Measurements from ENCODE around the gene POLR1A. TPM values are rescaled to one million over a fixed set of nuclear protein-coding genes. Genes with fewer than 3 reads are reported as not detected.

Gene POLR1A
- total RNA-seq, 1 donor from 2014 or later: 54.5 TPM

- no peaks in the 10 kb centered on the region for H3K27me3 Mint-ChIP-seq (ENCODE audit: low read depth)
- H3K9me3 Mint-ChIP-seq: peaks cover 16% of the 10 kb centered on the region
- DNase-seq (ENCODE audit: low spot score): no peak
- peaks cover 56% of the 10 kb centered on the region for H3K4me1 Mint-ChIP-seq (ENCODE audit: low read depth)
- H3K36me3 Mint-ChIP-seq (ENCODE audit: low read depth): peaks cover 11% of the 10 kb centered on the region
- H3K4me3 Mint-ChIP-seq (ENCODE audit: low read depth): no peak overlapping the region
- intact Hi-C loops (cut with micrococcal nuclease): no loop called here
- peak overlapping the region; percentile 65 for H3K27ac Mint-ChIP-seq
These were observed 104.8 kb downstream of the POLR1A start for GRCh38 chr2:86000938-86001312.

GRCh38 chr2:86000131-86000937 is 105.4 kb downstream of the POLR1A start:
- peak overlapping the region; percentile 25 for H3K27ac Mint-ChIP-seq
- peak overlapping the region; percentile 24 for H3K4me3 Mint-ChIP-seq (ENCODE audit: low read depth)

GRCh38 chr2:85999061-85999831 is 106.4 kb downstream of the POLR1A start:
- DNase-seq (ENCODE audit: low spot score): peak; percentile 58
- H3K9me3 Mint-ChIP-seq: peaks cover 4% of the 10 kb centered on the region
- intact Hi-C loops (cut with micrococcal nuclease): loop anchor here (1.0 to 10.0 kb wide), 2 partner anchors 39 to 144 kb away; no protein-coding TSS in a partner anchor
- peak overlapping the region; percentile 77 for H3K27ac Mint-ChIP-seq
- H3K4me3 Mint-ChIP-seq (ENCODE audit: low read depth): peak overlapping the region; percentile 20
- peaks cover 3% of the 10 kb centered on the region for H3K36me3 Mint-ChIP-seq (ENCODE audit: low read depth)
- no peaks in the 10 kb centered on the region for H3K27me3 Mint-ChIP-seq (ENCODE audit: low read depth)
- H3K4me1 Mint-ChIP-seq (ENCODE audit: low read depth): peaks cover 68% of the 10 kb centered on the region

More at GRCh38 chr2:86000131-86000937, 105.4 kb downstream of the POLR1A start:
- intact Hi-C loops (cut with micrococcal nuclease): no loop called here
- DNase-seq (ENCODE audit: low spot score): no peak
- Mint-ChIP-seq H3K36me3 (ENCODE audit: low read depth) (peaks cover 11% of the 10 kb centered on the region), H3K4me1 (ENCODE audit: low read depth) (peaks cover 61% of the 10 kb centered on the region), H3K27me3 (ENCODE audit: low read depth) (no peaks in the 10 kb centered on the region), H3K9me3 (peaks cover 12% of the 10 kb centered on the region)

- Mint-ChIP-seq H3K4me1 (ENCODE audit: low read depth) (peaks cover 73% of the 10 kb centered on the region), H3K4me3 (ENCODE audit: low read depth) (no peak overlapping the region)
- intact Hi-C loops (cut with micrococcal nuclease): loop anchor here (10.0 kb wide), 1 partner anchor 144 kb away; no protein-coding TSS in a partner anchor
These were observed 107.4 kb downstream of the POLR1A start for GRCh38 chr2:85998071-85998991.

GRCh38 chr2:85997017-85997970 is 108.4 kb downstream of the POLR1A start:
- Mint-ChIP-seq H3K36me3 (ENCODE audit: low read depth) (peaks cover 3% of the 10 kb centered on the region), H3K4me3 (ENCODE audit: low read depth) (no peak overlapping the region), H3K27ac (no peak overlapping the region), H3K27me3 (ENCODE audit: low read depth) (no peaks in the 10 kb centered on the region), H3K9me3 (peaks cover 4% of the 10 kb centered on the region), H3K4me1 (ENCODE audit: low read depth) (peaks cover 77% of the 10 kb centered on the region)
- intact Hi-C loops (cut with micrococcal nuclease): loop anchor here (10.0 kb wide), 1 partner anchor 142 kb away; no protein-coding TSS in a partner anchor
- no peak for DNase-seq (ENCODE audit: low spot score)

More at GRCh38 chr2:85998071-85998991, 107.4 kb downstream of the POLR1A start:
- Mint-ChIP-seq H3K27ac (peak overlapping the region; percentile 77), H3K36me3 (ENCODE audit: low read depth) (peaks cover 3% of the 10 kb centered on the region), H3K27me3 (ENCODE audit: low read depth) (no peaks in the 10 kb centered on the region), H3K9me3 (peaks cover 4% of the 10 kb centered on the region)
- no peak for DNase-seq (ENCODE audit: low spot score)

GRCh38 chr2:85996591-85996990 is 109.1 kb downstream of the POLR1A start:
- peaks cover 73% of the 10 kb centered on the region for H3K4me1 Mint-ChIP-seq (ENCODE audit: low read depth)
- H3K27ac Mint-ChIP-seq: no peak overlapping the region
- H3K27me3 Mint-ChIP-seq (ENCODE audit: low read depth): no peaks in the 10 kb centered on the region
- intact Hi-C loops (cut with micrococcal nuclease): loop anchor here (10.0 kb wide), 1 partner anchor 142 kb away; no protein-coding TSS in a partner anchor
- DNase-seq (ENCODE audit: low spot score): no peak
- peaks cover 4% of the 10 kb centered on the region for H3K9me3 Mint-ChIP-seq
- peaks cover 3% of the 10 kb centered on the region for H3K36me3 Mint-ChIP-seq (ENCODE audit: low read depth)
- no peak overlapping the region for H3K4me3 Mint-ChIP-seq (ENCODE audit: low read depth)

GRCh38 chr2:85995648-85996529 is 109.8 kb downstream of the POLR1A start:
- Mint-ChIP-seq H3K36me3 (ENCODE audit: low read depth) (peaks cover 3% of the 10 kb centered on the region), H3K27me3 (ENCODE audit: low read depth) (no peaks in the 10 kb centered on the region), H3K27ac (no peak overlapping the region), H3K9me3 (peaks cover 4% of the 10 kb centered on the region), H3K4me1 (ENCODE audit: low read depth) (peaks cover 67% of the 10 kb centered on the region), H3K4me3 (ENCODE audit: low read depth) (no peak overlapping the region)
- intact Hi-C loops (cut with micrococcal nuclease): loop anchor here (2.0 to 10.0 kb wide), 3 partner anchors 61 to 141 kb away; partner anchors contain the start of gene ST3GAL5
- no peak for DNase-seq (ENCODE audit: low spot score)

- peaks cover 3% of the 10 kb centered on the region for H3K36me3 Mint-ChIP-seq (ENCODE audit: low read depth)
- no peak overlapping the region for H3K27ac Mint-ChIP-seq
- H3K27me3 Mint-ChIP-seq (ENCODE audit: low read depth): no peaks in the 10 kb centered on the region
- H3K4me3 Mint-ChIP-seq (ENCODE audit: low read depth): no peak overlapping the region
- intact Hi-C loops (cut with micrococcal nuclease): loop anchor here (1.0 to 10.0 kb wide), 4 partner anchors 41 to 140 kb away; partner anchors contain the start of gene ST3GAL5
- DNase-seq (ENCODE audit: low spot score): no peak
- peaks cover 1% of the 10 kb centered on the region for H3K9me3 Mint-ChIP-seq
- H3K4me1 Mint-ChIP-seq (ENCODE audit: low read depth): peaks cover 59% of the 10 kb centered on the region
These were observed 110.6 kb downstream of the POLR1A start for GRCh38 chr2:85994897-85995647.

- Mint-ChIP-seq H3K27ac (peak overlapping the region; percentile 51), H3K4me3 (ENCODE audit: low read depth) (no peak overlapping the region), H3K27me3 (ENCODE audit: low read depth) (no peaks in the 10 kb centered on the region), H3K36me3 (ENCODE audit: low read depth) (peaks cover 3% of the 10 kb centered on the region), H3K4me1 (ENCODE audit: low read depth) (peaks cover 52% of the 10 kb centered on the region), H3K9me3 (no peaks in the 10 kb centered on the region)
- no peak for DNase-seq (ENCODE audit: low spot score)
- intact Hi-C loops (cut with micrococcal nuclease): loop anchor here (1.0 to 10.0 kb wide), 4 partner anchors 42 to 140 kb away; partner anchors contain the start of gene ST3GAL5
These were observed 111.3 kb downstream of the POLR1A start for GRCh38 chr2:85994421-85994777.

- intact Hi-C loops (cut with micrococcal nuclease): loop anchor here (10.0 kb wide), 1 partner anchor 138 kb away; no protein-coding TSS in a partner anchor
- H3K27me3 Mint-ChIP-seq (ENCODE audit: low read depth): no peaks in the 10 kb centered on the region
- H3K4me3 Mint-ChIP-seq (ENCODE audit: low read depth): no peak overlapping the region
- peaks cover 3% of the 10 kb centered on the region for H3K36me3 Mint-ChIP-seq (ENCODE audit: low read depth)
- peaks cover 46% of the 10 kb centered on the region for H3K4me1 Mint-ChIP-seq (ENCODE audit: low read depth)
- DNase-seq (ENCODE audit: low spot score): no peak
- H3K9me3 Mint-ChIP-seq: no peaks in the 10 kb centered on the region
- no peak overlapping the region for H3K27ac Mint-ChIP-seq
These were observed 113.1 kb downstream of the POLR1A start for GRCh38 chr2:85992611-85993010.

All from activated T-helper 2 cell treated with anti-CD3 and anti-CD28 coated beads, Interferon-gamma antibody, Interleukin-2, Interleukin-4, amounts not matched to agents 10 μg/mL and 5 μg/mL and 100 μg/mL, durations not matched to agents 14 hours and 24 hours and 36 hours (primary cell).